HG03342 (cell line): Measurements from ENCODE around the gene SLFN12.
"Not testable (repeated sequence)": the region's sequence is repeated elsewhere in the genome, so short reads cannot be mapped to it uniquely, and the experiment has no call there.

Experiments used
- ATAC-seq: cut with Tn5 transposase; IDR thresholded peaks from one replicate; pipeline ENCODE4 v1.9.1; 2021; ENCODE audit warnings: mild to moderate bottlenecking, moderate library complexity; ENCODE audit not compliant: unreplicated experiment

SLFN12 gene

DNA sequence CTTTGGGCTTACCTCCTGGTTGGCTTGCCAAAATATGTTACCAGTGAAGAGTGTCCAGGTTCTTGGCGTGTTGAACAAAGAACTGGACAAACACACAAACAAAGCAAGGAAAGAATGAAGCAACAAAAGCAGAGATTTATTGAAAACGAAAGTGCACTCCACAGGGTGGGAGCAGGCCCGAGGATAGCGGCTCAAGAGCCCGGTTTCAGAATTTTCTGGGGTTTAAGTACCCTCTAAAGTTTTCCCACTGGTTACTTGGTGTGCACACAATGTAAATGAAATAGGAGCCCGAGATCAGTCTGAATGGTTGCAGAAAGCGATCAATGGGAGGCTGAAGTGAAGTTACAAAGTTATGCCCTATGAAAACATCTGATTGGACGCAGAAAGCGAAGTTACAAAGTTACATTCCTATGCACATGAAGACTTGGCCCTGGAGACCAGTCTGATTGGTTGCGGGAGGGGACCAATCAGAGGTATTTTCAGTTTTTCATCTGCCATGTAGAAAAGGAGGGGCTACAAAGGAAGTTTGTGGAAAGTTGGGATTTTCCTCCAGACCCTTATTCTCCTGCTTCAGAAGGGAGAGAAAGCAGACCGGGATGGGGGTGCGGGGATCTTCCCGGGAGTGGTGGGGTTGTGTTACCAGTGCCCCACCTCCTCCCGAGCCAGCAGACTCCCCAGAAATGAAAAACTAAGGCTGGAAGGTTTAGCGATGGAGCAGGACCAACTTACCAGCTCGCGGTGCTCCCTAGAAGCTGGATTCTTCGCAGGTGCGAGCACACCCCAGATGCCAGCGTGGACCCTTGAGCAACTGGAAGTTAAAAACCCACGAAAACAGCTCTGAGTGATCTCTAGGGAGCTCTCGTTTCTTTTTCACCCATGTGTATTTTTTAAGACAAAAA is at the start of gene SLFN12:
TSS of gene SLFN12 (minus strand) at position 325 of the 899 bp plus-strand sequence. CDS start 9,472 bp downstream, outside the sequence.
- peak; percentile 85 for ATAC-seq

DNA sequence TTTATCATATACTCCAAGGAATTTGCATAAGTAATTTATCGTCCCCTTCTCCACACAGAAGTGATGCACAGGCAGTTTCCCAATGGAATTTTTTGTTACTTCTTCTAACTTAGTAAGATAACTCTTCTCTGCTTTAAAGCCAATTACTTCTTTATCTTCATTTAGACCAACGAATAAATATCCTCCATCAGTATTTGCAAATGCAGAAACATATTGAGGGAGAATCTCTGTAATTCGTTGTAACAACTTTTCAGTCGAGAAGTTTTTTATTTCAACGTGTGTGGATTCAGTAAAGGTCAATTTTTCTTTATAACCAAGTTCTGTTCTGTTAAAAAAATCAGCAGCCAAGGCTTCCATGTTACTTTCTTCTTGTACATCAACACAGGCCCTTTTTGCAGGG is 47.0 kb upstream of the SLFN12 start:
- ATAC-seq, result no peak

DNA sequence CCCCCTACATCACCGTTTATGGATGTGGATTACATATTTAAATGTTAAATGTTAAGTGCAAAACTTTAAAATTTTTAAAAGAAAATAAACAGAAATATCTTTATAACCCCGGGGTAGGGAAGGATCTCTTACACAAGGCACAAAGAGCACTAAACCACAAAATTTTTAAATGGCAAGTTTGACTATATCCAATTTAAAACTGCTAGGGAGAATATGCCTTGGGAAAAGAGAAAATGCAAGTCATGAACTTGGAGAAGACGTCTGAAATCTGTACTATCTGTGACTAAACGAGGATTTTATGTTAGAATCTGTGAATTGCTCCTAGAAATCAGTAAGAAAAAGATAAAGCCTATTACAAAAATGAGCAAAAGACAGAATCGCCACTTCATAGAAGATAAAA is 44.9 kb upstream of the SLFN12 start:
- no peak for ATAC-seq

DNA sequence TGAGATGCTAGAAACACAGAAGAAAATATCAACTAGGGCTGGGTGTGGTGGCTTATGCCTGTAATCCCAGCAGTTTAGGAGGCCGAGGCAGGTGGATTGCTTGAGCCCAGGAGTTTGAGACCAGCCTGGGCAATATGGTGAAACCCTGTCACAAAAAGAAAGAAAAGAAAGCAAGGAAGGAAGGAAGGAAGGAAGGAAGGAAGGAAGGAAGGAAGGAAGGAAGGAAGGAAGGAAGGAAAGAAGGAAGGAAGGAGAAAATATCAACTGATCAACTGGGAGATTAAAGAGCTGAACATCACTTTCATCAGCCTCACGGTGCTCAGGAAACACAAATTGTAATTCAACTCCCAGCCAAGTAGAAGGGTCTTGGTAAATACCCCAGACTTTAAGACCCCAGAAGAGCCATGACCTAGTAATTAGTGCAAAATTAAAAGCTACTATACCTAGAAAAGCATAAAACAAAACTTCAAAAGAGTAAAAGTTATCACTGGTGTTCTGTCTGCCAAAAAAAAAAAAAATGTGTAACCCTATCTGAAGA is 44.1 kb upstream of the SLFN12 start:
- no peak for ATAC-seq

GRCh38 chr17:35468475-35468874 is 36.2 kb upstream of the SLFN12 start:
- ATAC-seq, result no peak

DNA sequence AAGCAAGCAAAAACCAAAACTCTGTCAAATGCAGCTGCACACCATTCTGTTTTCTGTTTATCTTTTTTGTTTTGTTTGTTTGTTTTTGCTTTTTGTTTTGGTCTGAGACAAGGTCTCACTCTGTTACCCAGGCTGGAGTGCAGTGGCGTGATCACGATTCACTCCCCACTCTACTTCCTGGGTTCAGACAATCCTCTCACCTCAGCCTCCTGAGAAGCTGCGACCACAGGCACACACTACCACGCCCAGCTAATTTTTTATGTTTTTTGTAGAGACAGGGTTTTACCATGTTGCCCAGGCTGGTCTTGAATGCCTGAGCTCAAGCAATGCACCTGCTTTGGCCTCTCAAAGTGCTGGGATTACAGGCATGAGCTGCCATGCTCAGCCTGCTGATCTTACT is 35.5 kb upstream of the SLFN12 start:
- no peak for ATAC-seq

- ATAC-seq, result peak; percentile 82
These were observed 28.1 kb upstream of the SLFN12 start for GRCh38 chr17:35460354-35460851.

DNA sequence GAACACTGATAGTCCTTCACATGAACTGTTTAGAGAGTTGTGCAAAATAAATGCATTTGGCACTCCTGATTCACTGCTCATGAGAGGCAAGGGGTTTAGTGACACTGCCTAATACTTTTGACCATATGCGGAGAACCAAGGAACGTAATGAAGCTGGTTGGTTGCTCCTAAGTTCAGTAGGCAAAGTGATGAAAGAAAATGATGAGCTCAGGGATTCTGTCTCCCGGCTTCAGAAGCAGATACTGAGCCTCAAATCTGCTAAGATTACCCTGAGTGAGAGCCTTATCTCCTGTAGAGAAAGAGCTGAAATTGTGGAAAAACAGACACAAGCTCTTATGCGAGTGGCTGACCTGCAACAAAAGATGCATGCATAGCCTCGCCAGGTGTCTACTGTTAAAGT is 21.7 kb upstream of the SLFN12 start:
- not testable (repeated sequence) for ATAC-seq

DNA sequence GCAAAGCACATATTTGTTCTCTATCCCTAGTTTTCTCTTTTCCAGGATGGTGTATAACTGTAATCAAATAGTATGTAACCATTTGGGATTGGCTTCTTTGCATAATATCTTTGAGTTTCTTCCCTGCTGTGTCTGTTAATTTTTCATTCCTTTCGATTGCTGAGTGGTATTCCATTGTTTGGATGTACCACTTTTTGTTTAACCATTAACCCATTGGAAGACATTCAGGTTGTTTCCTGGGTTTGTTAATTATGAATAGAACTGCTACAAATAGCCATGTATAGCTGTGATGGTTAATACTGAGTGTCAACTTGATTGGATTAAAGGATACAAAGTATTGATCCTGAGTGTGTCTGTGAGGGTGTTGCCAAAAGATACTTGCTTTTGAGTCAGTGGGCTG is 20.9 kb upstream of the SLFN12 start:
- ATAC-seq, result no peak

GRCh38 chr17:35449371-35449931 is 17.2 kb upstream of the SLFN12 start:
- no peak for ATAC-seq

- no peak for ATAC-seq
These were observed 16.6 kb upstream of the SLFN12 start for GRCh38 chr17:35448899-35449227.

- ATAC-seq, result peak; percentile 71
These were observed 16.1 kb upstream of the SLFN12 start, which contains the start of gene SLFN13 for GRCh38 chr17:35448214-35448898. TSS of gene SLFN13 (minus strand) at chr17:35448766. CDS start at chr17:35445680, 3,086 bp downstream.

DNA sequence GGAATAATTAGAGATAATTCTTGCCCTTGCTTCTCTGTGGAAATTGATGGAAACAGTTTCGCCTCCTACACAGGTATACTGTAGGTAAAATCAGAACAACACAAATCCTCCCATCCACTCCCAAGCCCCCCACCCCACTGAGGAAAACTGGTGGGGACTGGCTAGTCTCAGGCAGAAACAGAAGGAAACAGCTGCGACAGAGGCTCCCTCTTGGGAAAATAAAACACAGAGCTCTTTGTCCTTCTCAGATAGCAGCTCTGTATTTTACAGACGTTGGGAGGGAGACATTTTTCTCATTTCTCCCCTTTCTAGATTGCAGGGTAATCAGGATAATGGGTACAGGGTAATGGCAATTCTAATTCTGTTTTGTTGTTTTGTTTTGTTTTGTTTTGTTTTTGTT is 15.2 kb upstream of the SLFN12 start:
- no peak for ATAC-seq

- no peak for ATAC-seq
These were observed 6.1 kb upstream of the SLFN12 start for GRCh38 chr17:35438433-35438832.

- no peak for ATAC-seq
These were observed 985 bp upstream of the SLFN12 start for GRCh38 chr17:35433075-35433894.

- ATAC-seq, result no peak
These were observed 2.6 kb downstream of the SLFN12 start for GRCh38 chr17:35429702-35430101.

GRCh38 chr17:35428229-35428628 is 4.1 kb downstream of the SLFN12 start:
- no peak for ATAC-seq

DNA sequence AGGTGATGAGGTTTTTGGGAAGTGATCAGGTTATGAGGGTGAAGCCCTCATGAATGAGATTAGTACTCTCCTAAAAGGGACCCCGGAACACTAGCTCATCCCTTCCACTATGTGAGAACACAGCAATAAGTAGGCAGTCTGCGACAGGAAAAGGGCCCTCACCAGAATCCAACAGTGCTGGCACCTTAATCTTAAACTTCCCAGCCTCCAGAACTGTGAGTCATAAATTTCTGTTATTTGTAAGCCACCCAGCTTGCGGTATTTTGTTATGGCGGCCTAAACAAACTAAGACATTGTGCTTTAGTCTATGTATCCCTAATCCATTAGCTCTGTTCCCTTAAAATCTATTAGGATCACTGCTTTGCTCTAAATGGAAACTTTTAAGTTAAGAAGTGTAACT is 8.5 kb downstream of the SLFN12 start:
- no peak for ATAC-seq

DNA sequence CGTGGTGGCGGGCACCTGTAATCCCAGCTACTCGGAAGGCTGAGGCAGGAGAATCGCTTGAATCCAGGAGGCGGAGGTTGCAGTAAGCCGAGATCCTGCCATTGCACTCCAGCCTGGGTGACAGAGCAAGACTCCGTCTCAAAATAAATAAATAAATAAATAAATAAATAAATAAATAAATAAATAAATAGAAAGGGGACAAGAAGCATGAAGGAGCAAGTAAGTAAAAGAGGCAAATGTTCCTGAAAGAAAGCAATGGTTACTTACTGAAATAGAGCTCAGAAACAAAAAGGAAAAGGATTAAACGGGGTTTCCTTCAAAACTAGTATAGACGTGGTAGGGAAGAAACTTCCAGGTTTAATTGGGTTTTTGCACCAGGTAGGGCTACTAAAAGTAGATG is 11.2 kb downstream of the SLFN12 start:
- ATAC-seq, result not testable (repeated sequence)

DNA sequence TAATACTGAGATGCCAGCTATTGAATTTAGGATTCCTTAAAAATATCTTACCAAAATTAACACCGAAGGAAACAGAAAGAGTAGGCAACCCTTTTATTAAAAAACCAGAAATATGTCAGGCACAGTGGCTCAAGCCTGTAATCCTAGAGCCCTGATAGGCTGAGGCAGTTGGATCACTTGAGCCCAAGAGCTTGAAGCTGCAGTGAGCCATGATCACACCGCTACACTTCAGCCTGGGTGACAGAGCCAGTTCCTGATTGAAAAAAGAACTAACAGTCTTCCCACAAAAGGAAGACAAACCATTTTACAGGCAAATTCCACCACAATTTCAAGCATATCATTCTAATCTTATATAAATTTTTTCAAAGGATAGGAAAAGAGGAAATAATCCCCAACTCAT is 15.6 kb downstream of the SLFN12 start:
- ATAC-seq, result no peak
